ENCODE results near the gene GPC5.
"Not testable (repeated sequence)": the region's sequence is repeated elsewhere in the genome, so short reads cannot be mapped to it uniquely, and the experiment has no call there.

The GPC5 gene

GRCh38 chr13:91659256-91660075, 261.0 kb downstream of the GPC5 start:
- DNase-seq, result no peak

- no peak for DNase-seq
These were observed 261.6 kb downstream of the GPC5 start for GRCh38 chr13:91660076-91660415.

GRCh38 chr13:91661692-91662490, 263.5 kb downstream of the GPC5 start:
- no peak for DNase-seq

- no peak for DNase-seq
These were observed 265.6 kb downstream of the GPC5 start for GRCh38 chr13:91664039-91664438.

- DNase-seq, result no peak
These were observed 269.1 kb downstream of the GPC5 start for GRCh38 chr13:91667486-91667885.

- no peak for DNase-seq
These were observed 270.6 kb downstream of the GPC5 start for GRCh38 chr13:91668866-91669495.

- not testable (repeated sequence) for DNase-seq
These were observed 275.9 kb downstream of the GPC5 start for GRCh38 chr13:91674347-91674746.

- no peak for DNase-seq
These were observed 286.3 kb downstream of the GPC5 start for GRCh38 chr13:91684746-91685145.

GRCh38 chr13:91690944-91691343, 292.5 kb downstream of the GPC5 start:
- no peak for DNase-seq

GRCh38 chr13:91693466-91693865, 295.0 kb downstream of the GPC5 start:
- no peak for DNase-seq

GRCh38 chr13:91698308-91698707, 299.9 kb downstream of the GPC5 start:
- no peak for DNase-seq

- no peak for DNase-seq
These were observed 300.3 kb downstream of the GPC5 start for GRCh38 chr13:91698767-91699166.

GRCh38 chr13:91699863-91700262, 301.4 kb downstream of the GPC5 start:
- no peak for DNase-seq

- DNase-seq, result no peak
These were observed 303.6 kb downstream of the GPC5 start for GRCh38 chr13:91701975-91702374.

- no peak for DNase-seq
These were observed 304.0 kb downstream of the GPC5 start for GRCh38 chr13:91702411-91702810.

GRCh38 chr13:91704398-91704797, 306.0 kb downstream of the GPC5 start:
- no peak for DNase-seq

- DNase-seq, result no peak
These were observed 310.1 kb downstream of the GPC5 start for GRCh38 chr13:91708558-91708957.

- DNase-seq, result no peak
These were observed 310.8 kb downstream of the GPC5 start for GRCh38 chr13:91709180-91709579.

- no peak for DNase-seq
These were observed 312.3 kb downstream of the GPC5 start for GRCh38 chr13:91710733-91711132.

- DNase-seq, result no peak
These were observed 316.4 kb downstream of the GPC5 start for GRCh38 chr13:91714855-91715254.

- DNase-seq, result no peak
These were observed 318.1 kb downstream of the GPC5 start for GRCh38 chr13:91716436-91717065.

GRCh38 chr13:91719033-91719432, 320.6 kb downstream of the GPC5 start:
- no peak for DNase-seq

- DNase-seq, result no peak
These were observed 323.0 kb downstream of the GPC5 start for GRCh38 chr13:91721413-91721812.

Measured in CD4-positive, alpha-beta T cell treated with Interleukin-6 for 4 hours (primary cell).